Measurements from ENCODE around the gene GJC3. TPM values are rescaled to one million over a fixed set of nuclear protein-coding genes. Genes with fewer than 3 reads are reported as not detected.

The GJC3 gene
- total and polyA plus RNA-seq, 9 of the 15 experiments (the other 6 are each of a cell fraction or from before 2014, with no cell fraction given) = 0.10 to 0.45 (median 0.28) TPM; not detected in 1

DNA sequence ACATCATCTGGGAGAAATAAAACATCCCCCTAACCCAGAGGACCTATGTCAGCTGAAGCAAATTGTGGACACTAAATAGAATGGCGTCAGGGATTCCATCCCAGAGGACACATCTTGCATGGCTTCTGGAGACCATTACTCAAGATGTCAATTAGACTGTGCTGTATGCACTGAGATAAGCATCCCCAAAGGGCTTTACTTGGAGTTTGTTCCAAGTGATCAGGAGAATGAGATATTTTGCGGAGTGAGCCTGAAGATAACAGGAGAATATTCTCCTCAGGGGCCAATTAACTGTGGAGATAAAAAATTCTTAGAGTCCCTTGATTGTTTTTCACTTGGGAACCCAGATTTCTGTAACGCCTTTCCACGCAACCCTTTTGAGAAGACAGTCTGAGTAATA is 48.0 kb downstream of the GJC3 start (continued):
- TF ChIP-seq, protein P1, sequence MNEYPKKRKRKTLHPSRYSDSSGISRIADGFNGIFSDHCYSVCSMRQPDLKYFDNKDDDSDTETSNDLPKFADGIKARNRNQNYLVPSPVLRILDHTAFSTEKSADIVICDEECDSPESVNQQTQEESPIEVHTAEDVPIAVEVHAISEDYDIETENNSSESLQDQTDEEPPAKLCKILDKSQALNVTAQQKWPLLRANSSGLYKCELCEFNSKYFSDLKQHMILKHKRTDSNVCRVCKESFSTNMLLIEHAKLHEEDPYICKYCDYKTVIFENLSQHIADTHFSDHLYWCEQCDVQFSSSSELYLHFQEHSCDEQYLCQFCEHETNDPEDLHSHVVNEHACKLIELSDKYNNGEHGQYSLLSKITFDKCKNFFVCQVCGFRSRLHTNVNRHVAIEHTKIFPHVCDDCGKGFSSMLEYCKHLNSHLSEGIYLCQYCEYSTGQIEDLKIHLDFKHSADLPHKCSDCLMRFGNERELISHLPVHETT (CRISPR knock-in tag; conservative IDR thresholded peaks at IDR 0.05 in 1 of 2, IDR thresholded peaks at IDR 0.05 in 1 of 2) = 0 out of 4 replicates have a peak, but pooled peaks of 1 of the 2 experiments have one; percentile 37
- TF ChIP-seq NCOR1 (IDR thresholded peaks at IDR 0.05) (peak; percentile 65), HOMEZ (CRISPR knock-in tag; IDR thresholded peaks at IDR 0.05) (no peak), HDAC2 (IDR thresholded peaks at IDR 0.05) (peak; percentile 87), POLR2AphosphoS5 (IDR thresholded peaks at IDR 0.05; ENCODE audit: control insufficient read depth, insufficient read depth, low read depth, low read length) (peak; percentile 36; the same call in 1 of the 2 replicates), CHD4 (IDR thresholded peaks at IDR 0.05; ENCODE audit: insufficient read depth, insufficient replicate concordance, low read depth, low read length, poor library complexity, severe bottlenecking) (no peak), DPF2 (IDR thresholded peaks at IDR 0.05) (peak; percentile 52; the same call in 1 of the 2 replicates), MTA2 (IDR thresholded peaks at IDR 0.05; ENCODE audit: low read depth) (peak; percentile 82), SMC3 (conservative IDR thresholded peaks at IDR 0.05; ENCODE audit: insufficient read depth, low read depth, low read length) (no peak), UBTF (IDR thresholded peaks at IDR 0.05; ENCODE audit: borderline replicate concordance in 1 of 2, low read depth in 2 of 2, low read length in 2 of 2) (no peak), ETV6 (IDR thresholded peaks at IDR 0.05; ENCODE audit: borderline replicate concordance in 1 of 2, low read depth in 2 of 2, low read length in 1 of 2) (no peak), ETV6 (CRISPR knock-in tag; IDR thresholded peaks at IDR 0.05; ENCODE audit: borderline replicate concordance) (no peak), TCF7L2 (IDR thresholded peaks at IDR 0.05; ENCODE audit: low read depth, low read length) (no peak), KHSRP (IDR thresholded peaks at IDR 0.05) (no peak), ZBTB17 (CRISPR knock-in tag; IDR thresholded peaks at IDR 0.05) (no peak), SIX5 (IDR thresholded peaks at IDR 0.05; ENCODE audit: borderline replicate concordance in 1 of 2, insufficient read depth in 1 of 2, low read depth in 1 of 2, low read length in 2 of 2) (no peak), DLX4 (CRISPR knock-in tag; IDR thresholded peaks at IDR 0.05) (no peak), TBP (optimal IDR thresholded peaks at IDR 0.05; ENCODE audit: low read depth, low read length) (no peak), POLR2AphosphoS2 (IDR thresholded peaks at IDR 0.05; ENCODE audit: low read length) (no peak), HCFC1 (IDR thresholded peaks at IDR 0.05; ENCODE audit: low read depth, low read length) (no peak), ZNF239 (CRISPR knock-in tag; IDR thresholded peaks at IDR 0.05) (no peak), PYGO2 (tag; IDR thresholded peaks at IDR 0.05) (0 out of 2 replicates have a peak, but pooled peaks have one; percentile 43), SMARCC2 (IDR thresholded peaks at IDR 0.05; ENCODE audit: low read depth) (0 out of 2 replicates have a peak, but pooled peaks have one; percentile 31), TAL1 (IDR thresholded peaks at IDR 0.05) (peak; percentile 88), LEF1 (IDR thresholded peaks at IDR 0.05) (0 out of 2 replicates have a peak, but pooled peaks have one; percentile 33)

All from K562 (cell line).